Measurements from ENCODE around the gene TMEM35B. TPM values are rescaled to one million over a fixed set of nuclear protein-coding genes. Genes with fewer than 3 reads are reported as not detected.

TMEM35B gene
- total RNA-seq, 4 donors from 2014 or later = 44.3 to 67.5 (median 55.2) TPM

- no peak for TF ChIP-seq CTCF (IDR thresholded peaks at IDR 0.05; ENCODE audit: low read depth)
These were observed 8.6 kb downstream of the TMEM35B start for GRCh38 chr1:34976384-34977209.

- no peak for TF ChIP-seq CTCF (IDR thresholded peaks at IDR 0.05; ENCODE audit: low read depth)
These were observed 9.4 kb downstream of the TMEM35B start for GRCh38 chr1:34975771-34976170.

- no peak for TF ChIP-seq CTCF (IDR thresholded peaks at IDR 0.05; ENCODE audit: low read depth)
These were observed 9.8 kb downstream of the TMEM35B start for GRCh38 chr1:34975338-34975737.

- no peak for TF ChIP-seq CTCF (IDR thresholded peaks at IDR 0.05; ENCODE audit: low read depth)
These were observed 10.5 kb downstream of the TMEM35B start for GRCh38 chr1:34974626-34975025.

- no peak for TF ChIP-seq CTCF (IDR thresholded peaks at IDR 0.05; ENCODE audit: low read depth)
These were observed 11.8 kb downstream of the TMEM35B start for GRCh38 chr1:34973326-34973725.

GRCh38 chr1:34970829-34971228, 14.3 kb downstream of the TMEM35B start:
- no peak for TF ChIP-seq CTCF (IDR thresholded peaks at IDR 0.05; ENCODE audit: low read depth)

- TF ChIP-seq CTCF (IDR thresholded peaks at IDR 0.05; ENCODE audit: low read depth) = no peak
These were observed 14.9 kb downstream of the TMEM35B start for GRCh38 chr1:34970220-34970735.
